ENCODE measurements around the gene NUBP2.

NUBP2 gene

DNA sequence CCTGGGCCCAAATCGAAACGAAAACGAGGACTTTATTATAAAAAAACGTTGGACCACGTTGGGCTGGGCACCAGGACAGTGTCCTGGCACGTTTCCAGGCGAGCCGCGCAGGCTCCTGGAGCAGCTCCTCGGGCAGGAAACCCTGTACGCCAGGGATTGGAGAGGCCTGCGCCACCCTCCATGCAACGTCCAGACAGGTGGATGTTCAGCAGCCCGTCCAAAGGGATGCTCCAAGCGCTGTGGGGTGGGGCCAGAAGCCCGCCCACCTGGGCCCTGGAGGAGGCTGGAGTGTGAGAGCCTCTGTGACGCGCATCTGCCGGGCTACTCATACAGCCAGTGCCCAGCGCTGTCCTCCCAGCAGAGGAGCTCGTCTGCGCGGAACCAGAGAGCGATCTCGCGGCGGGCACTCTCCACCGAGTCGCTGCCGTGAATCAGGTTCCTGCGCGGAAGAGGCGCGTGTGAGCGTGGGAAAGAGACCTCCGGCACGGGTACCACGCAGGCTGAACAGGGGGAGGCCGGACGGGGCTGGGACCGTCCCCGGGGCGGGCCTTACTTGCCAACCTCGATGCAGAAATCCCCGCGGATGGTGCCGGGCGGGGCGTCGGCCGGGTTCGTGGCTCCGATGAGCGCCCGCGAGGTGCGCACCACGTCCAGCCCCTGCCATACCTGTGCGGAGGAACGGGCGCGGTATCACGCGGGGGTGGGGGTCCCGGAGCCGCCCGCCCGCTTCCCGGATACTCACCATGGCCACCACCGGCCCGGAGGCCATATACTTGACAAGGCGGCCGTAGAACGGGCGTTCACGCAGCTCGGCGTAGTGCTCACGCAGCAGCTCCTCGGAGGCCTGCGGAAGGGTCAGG is 12.2 kb upstream of the NUBP2 start:
- TF ChIP-seq ZFX (IDR thresholded peaks at IDR 0.05): no peak
- TF ChIP-seq, protein P1, sequence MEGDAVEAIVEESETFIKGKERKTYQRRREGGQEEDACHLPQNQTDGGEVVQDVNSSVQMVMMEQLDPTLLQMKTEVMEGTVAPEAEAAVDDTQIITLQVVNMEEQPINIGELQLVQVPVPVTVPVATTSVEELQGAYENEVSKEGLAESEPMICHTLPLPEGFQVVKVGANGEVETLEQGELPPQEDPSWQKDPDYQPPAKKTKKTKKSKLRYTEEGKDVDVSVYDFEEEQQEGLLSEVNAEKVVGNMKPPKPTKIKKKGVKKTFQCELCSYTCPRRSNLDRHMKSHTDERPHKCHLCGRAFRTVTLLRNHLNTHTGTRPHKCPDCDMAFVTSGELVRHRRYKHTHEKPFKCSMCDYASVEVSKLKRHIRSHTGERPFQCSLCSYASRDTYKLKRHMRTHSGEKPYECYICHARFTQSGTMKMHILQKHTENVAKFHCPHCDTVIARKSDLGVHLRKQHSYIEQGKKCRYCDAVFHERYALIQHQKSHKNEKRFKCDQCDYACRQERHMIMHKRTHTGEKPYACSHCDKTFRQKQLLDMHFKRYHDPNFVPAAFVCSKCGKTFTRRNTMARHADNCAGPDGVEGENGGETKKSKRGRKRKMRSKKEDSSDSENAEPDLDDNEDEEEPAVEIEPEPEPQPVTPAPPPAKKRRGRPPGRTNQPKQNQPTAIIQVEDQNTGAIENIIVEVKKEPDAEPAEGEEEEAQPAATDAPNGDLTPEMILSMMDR (conservative IDR thresholded peaks at IDR 0.05): no peak
- H3K27ac ChIP-seq: peak overlapping the region; percentile 94

DNA sequence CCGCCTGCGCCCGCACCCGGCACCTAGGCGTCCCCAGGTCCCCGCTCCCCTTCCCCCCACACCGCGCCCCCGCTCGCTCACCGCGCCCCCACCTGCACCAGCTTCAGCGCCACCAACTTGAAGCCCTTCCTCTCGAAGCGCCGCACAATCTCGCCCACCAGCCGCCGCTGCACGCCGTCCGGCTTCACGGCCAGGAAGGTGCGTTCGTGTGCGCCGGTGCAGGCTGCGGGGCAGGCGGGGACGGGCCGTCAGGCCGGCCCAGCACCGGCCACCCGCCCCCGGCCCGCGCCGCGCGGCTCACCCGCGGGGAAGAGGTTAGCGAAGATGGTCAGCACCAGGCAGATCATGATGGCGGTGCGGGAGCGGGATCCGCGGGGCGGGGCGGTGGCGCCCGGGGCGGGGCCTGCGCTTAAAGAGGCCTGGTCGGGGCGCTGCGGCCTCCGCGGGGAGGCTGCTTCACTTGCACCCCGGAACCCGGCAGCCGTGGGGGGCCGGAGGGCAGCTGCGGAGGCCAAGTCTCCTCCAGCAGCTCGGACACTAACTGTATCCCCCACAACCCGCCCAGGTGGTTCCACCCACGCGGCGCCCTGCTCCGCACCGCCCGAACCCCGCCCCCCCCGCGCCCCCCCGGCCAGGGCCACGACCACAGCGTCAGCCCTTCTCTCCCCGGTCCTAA is 11.4 kb upstream of the NUBP2 start, which contains the start of gene NME3:
NME3 (minus strand) TSS at position 356 of the 676 bp plus-strand sequence; CDS start at position 347, 9 bp downstream.
- peak within 1 kb of the TSS; percentile 94 for H3K27ac ChIP-seq

DNA sequence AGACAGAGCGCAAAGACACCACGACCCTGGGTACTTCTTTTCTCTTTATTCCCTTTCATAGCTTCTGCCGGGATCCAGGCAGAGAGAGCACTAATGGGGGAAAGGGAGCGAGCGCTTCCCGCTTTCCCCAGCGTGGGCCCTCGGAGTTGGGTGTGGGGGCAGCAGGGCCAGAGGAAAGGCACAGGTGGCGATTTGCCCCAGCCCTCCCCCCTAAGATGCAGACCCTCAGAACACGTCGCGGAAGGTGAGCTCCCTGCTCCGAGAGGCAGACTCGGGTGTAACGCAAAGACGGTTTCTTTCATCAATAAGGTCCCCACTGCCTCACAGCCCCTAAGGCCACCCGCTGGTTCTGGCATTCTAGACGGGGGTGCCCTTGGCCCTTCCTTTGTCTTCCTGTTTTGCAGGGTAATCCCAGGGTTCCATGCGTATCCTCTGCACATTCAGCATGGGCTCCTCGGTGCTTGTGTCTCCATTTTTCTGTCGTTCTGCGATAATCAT is 10.8 kb upstream of the NUBP2 start:
- TF ChIP-seq, protein P1 (conservative IDR thresholded peaks at IDR 0.05): no peak
- TF ChIP-seq ZFX (IDR thresholded peaks at IDR 0.05): no peak
- peak overlapping the region; percentile 94 for H3K27ac ChIP-seq

More for the DNA sequence above, 11.4 kb upstream of the NUBP2 start, which contains the start of gene NME3:
- TF ChIP-seq ZFX (IDR thresholded peaks at IDR 0.05): peak; percentile 41; the same call in 1 of the 2 replicates
- TF ChIP-seq, protein P1 (conservative IDR thresholded peaks at IDR 0.05): no peak

DNA sequence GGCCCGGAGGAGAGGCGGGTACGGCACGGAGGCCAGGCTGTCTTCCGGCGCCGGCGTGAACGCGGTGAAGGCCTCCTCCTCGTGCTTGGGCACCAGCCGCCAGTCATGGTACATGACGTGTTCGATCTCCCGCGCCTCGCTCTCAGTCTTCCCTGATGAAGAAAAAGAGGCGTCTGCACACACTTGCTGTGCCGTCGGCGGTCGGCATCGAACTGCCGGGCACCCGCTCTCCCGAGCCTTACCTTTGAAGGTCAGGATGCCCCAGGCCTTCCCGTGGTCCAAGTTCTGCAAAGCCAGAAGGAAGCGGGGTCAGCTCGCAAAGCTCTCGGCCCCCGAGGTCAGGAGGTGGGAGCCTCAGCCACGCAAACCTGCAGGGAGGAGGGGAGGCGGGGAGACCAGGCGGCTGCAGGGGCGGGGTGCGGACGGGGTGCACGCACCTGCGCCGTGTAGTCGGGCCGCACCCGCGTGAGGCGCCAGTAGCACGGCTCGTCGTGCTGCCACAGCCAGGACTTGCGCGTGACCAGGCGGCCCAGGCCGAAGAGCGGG is 10.3 kb upstream of the NUBP2 start, which contains the start of gene EME2:
EME2 (plus strand) TSS at position 449 of the 546 bp plus-strand sequence. CDS start 418 bp downstream, outside the sequence.
- peak within 1 kb of the TSS; percentile 94 for H3K27ac ChIP-seq
- TF ChIP-seq ZFX (IDR thresholded peaks at IDR 0.05): no peak
- TF ChIP-seq, protein P1 (conservative IDR thresholded peaks at IDR 0.05): no peak

DNA sequence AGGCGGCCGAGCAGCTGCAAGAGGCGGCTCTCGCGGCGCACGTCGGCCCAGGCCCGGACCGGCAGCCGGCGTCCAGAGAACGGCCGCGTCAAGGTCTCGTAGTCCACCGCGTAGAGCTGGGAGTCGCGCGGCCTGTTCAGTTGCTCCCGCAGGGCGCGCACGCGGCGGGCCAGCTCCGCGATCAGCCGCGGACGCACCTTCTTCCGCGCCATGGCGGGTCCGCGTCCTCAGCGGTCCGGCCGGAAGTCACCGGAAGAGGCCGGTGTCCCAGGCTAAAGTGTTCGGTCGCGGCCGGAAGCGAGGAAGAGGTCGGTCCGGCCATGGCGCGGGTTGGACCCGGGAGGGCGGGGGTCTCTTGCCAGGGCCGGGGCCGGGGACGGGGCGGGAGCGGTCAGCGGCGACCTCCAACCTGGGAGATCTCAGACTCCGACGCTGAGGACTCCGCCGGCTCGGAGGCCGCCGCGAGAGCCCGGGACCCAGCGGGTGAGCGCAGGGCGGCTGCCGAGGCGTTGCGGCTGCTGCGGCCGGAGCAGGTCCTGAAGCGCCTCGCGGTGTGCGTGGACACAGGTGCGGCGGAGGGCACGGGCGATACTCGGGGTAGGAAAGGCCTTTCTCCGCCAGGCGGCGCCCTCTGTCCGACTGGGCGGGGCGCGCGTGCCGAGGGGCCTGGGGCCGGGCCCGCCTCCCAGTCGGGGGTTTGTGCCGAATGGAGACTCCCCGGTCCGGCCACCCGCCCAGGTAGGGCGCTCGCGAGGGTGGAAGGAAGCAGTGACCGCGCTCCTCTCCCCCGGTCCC is 9.7 kb upstream of the NUBP2 start, which contains the start of gene MRPS34:
MRPS34 (minus strand) TSS at position 227 of the 795 bp plus-strand sequence; CDS start at position 212, 15 bp downstream.
- peak within 1 kb of the TSS; percentile 94 for H3K27ac ChIP-seq
- TF ChIP-seq, protein P1 (conservative IDR thresholded peaks at IDR 0.05): peak; percentile 94
- TF ChIP-seq ZFX (IDR thresholded peaks at IDR 0.05): peak; percentile 83

DNA sequence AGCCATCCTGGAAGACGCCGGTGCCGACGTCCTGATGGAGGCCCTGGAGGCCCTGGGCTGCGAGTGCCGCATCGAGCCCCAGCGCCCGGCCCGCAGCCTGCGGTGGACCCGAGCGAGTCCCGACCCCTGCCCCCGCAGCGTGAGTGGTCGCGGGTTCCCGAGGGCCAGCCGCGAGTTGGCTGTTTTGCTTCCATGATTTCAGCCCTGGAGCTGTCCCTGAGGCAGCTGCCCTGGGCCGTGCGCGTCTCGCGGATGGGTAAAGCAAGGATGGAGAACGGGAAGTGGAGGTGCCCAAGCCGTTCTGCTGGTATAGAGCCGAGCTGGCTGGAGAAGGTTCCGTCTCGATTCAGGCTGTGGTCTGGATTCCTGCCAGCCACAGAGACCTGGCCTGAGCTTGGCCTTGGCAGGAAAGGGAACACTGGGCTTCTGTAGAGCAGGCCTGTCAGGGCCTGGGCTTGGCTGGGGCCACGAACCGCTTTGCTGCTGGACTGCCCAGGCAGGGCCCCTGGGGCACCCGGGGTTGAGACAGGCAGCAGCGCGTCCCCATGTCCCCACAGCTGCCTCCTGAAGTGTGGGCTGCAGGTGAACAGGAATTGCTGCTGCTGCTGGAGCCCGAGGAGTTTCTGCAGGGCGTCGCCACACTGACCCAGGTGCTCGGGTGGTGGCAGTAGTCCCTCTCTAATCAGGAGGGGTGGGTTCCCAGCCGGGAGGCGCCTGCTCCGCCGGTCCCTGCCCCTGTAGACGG is 8.9 kb upstream of the NUBP2 start:
- H3K27ac ChIP-seq: peak overlapping the region; percentile 94
- no peak; the same call in 1 of the 2 replicates for TF ChIP-seq ZFX (IDR thresholded peaks at IDR 0.05)
- TF ChIP-seq, protein P1 (conservative IDR thresholded peaks at IDR 0.05): peak; percentile 57; the same call in 1 of the 2 replicates
